Measurements from ENCODE around the gene PSMG3.

Gene PSMG3, protein sequence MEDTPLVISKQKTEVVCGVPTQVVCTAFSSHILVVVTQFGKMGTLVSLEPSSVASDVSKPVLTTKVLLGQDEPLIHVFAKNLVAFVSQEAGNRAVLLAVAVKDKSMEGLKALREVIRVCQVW

DNA sequence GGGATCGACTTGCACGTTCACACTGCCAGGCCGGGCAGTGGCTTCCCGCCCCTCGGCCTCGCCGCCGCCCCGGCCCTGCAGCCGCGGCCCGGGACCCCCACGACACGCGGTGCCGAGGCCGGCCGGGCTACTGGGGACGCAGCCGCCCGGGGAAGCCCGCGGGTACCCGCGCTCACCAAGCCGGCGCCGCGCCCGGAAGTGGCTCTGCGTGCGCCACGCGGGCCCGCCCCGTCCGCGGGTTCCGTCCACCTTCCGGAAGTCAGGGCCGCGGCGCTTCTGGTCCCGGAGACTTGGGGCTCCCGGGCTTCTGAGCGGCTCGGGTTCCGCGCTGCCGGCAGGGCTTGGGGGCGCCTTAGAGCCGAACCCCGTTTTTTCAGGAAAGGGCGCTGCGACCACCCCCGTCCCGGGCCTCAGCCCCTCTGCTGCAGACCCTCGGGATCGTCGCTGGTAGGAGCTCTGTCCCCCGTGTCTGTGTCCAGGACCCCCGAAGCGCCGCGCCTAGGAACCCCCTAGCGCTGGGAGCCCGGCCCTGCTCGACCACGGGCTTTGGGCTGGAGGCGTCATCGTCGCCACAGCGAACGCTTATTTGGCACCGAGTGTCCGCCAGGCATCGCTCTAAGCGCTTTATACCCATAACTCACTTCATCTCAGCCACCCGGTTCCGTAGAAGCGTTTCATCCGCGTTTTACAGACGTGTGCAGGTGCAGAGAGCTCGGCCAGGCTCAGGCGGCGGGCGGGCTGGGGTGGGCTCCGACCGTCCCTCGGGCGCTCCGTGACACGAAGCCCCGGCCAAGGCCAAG, at the start of gene PSMG3:
TSS of gene PSMG3 (minus strand) at position 200 of the 800 bp plus-strand sequence. CDS start 693 bp downstream, outside the sequence.
- peak; percentile 89 for DNase-seq

DNA sequence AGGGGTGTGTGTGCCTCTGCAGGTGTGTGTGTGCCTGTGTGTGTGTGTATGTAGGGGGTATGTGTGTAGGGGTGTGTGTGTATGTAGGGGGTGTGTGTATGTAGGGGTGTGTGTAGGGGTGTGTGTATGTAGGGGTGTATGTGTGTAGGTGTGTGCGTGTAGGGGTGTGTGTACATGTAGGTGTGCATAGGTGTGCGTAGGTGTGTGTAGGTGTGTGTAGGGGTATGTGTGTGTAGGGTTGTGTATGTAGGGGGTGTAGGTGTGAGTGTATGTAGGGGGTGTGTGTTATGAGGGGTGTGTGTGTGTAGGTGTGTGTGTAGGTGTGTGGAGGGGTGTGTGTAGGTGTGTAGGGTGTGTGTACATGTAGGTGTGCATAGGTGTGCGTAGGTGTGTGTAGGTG, 48.6 kb upstream of the PSMG3 start:
- DNase-seq: no peak

DNA sequence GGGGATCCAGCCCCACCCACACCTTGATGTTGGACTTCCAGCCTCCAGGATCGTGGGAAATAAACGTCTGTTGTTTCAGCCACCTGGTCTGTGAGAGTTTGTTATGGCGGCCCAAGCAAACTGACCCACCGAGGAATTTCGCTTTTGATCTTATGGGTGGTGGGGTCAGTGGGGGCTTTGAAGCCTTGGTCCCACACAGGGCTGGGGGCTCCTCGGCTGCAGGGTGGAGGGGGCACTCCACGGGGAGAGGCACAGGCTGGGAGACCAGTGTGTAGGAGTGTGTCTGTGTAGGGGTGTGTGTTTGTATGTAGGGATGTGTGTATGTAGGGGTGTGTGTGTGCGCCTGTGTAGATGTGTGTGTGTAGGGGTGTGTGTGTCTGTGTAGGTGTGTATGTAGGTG, 48.1 kb upstream of the PSMG3 start:
- no peak for DNase-seq

DNA sequence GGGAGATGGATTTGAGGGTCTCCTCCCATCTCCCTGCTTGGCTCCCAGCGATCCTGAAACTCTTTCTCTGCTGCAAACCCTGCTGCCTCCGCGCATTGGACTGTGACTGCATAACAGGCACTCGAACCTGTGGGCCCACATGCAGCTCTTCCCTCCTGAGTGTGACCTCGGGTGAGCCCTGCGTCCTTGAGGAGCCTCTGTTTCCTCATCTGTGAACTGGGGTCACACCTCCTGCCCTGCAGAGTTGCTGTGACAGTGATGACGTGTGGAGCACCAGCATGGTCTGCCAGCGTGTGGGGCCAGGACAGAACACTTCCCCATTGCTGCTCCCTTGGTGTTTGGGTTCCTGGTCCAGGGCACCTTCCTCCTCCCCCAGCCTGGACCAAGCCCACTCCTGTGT, 46.9 kb upstream of the PSMG3 start:
- DNase-seq: no peak

DNA sequence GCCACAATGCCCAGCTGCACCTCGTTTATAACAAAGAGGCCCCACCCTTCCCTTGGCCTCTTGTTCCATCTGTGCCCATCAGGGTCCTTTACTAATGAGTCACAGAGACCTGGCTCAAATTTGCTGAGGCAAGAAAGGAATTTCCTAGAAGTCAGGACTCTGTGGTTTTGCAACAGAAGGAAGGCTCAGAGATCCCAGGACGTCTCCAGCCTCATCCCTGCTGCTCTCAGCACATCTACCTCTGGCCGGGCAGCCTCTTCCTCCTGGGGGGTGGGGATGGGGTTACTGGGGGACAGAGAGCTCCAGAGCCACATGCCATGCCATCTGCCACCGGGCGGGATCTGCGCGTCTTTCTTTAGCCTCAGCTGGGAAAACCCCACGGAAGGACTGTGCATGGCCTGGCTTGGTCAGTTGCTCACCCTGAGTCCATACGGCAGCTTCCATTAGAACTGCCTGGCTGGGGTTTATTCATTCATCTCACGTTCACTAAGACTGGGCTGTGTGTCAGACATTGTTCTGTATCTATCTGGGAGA, 41.9 kb upstream of the PSMG3 start:
- no peak for DNase-seq

DNA sequence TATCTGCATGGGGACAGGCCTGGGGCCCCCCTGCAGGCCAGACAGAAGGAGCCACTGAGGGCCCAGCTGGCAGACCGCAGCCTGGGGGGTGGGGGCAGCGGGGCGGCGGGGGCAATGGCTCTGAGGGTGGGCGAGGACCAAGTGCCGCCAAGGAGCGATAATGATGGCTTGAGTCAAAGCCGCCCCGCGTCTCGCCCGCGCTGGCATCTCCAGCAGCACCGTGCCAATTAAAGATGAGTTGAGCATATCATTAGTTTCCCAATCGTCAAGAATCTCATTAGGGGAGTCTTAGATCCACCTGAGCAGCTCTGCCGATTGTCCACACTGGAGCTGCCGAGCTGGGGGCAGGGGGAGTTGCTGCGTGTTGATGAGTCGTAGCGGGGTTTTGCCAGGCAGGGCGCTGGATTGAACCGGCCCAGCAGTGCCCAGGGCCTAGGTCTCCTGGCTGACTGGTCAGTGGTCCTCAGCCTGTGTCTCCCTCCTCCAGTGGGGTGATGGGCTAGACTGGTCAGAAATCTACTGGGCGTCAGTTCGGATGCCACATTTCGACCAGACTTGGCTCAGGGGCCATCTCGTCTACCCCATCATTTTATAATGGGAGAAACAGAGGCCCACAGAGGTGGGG, 41.0 kb upstream of the PSMG3 start:
- DNase-seq: no peak

DNA sequence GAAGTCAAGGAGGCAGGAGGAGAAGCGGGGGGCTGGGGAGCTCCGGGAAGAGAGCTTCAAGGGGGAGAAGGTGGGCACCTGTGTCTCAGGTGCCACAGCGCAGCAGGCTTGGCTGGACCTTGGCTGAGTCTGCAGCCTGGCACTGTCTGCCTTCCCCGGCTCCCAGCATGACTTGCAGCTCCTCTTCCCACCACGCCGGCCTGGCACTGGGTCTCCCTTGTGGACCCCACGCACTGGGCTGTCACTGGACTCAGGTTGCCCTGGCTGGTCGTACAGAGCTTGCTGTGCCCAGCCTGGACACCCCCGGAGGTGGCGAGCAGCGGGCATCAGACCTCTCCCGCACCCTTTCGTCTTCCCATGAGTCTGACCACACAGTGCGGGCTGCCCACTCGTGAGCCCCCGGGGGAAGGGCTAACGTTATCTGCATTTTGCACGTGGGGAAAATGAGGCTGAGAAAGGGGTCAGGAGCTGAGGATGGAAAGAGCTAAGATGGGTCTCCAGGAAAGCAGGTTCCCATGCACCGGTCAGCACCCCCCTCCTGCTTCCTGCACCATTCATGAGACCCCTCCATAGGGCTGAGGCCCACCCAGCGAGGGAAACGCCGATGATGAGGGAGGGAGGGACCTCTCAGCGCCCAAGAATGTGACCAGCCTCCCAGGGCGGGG, 40.3 kb upstream of the PSMG3 start:
- DNase-seq: no peak

DNA sequence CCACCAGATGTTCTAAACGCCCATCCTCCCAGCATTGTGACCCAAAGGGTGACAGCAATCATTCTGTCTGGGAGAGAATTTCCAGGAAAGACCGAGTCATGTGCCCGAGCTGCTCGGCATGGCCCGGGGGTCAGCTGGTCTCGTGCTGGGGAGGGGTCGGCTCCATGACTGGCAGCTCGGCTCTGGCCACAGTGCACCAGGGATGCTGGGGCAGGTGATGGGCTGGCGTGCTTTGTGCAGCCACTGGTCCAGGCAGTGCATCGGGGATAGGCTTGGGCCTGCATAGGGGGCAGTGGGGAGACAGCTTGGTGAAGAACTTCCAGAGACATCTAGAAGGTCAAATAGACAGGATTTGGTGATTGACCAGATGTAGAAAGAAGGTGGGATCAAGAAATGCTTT, 39.2 kb upstream of the PSMG3 start:
- DNase-seq: peak; percentile 31

DNA sequence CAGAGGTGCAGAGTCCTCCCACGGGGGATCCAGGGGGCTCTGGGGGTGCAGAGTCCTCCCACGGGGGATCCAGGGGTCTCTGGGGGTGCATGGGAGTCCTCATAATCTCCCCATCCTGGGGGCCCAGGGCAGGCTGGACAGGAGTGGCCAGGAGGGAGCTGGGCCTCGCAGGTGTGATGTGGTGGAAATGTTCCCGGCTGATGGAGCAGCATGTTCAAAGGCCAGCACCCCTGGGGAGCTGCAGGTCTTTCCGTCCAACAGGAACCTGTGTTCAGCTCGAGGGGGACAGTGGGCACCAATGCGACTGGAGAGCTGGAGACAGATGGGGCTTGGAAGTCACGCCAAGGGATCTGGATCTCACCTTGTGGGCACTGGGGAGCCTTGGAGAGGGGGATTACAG, 38.5 kb upstream of the PSMG3 start:
- DNase-seq: no peak

DNA sequence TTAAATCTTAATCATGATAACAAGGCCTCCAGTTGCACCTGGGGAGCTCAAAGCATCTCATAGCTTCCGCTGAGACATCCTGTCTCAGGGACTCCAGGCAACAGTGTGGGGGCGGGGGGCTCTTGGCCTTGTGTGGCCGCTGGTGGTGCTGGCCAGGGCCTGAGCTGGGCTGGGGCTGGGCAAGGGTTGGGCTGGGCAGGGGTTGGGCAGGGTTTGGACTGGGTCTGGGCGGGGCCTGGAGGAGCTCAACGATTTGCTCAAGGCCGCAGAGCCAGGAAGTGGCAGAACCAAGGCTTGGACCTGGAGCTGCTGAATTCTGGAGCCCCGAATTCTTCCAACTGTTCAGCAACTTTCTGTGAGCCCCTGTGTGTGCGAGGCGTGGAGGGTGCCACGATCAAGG, 37.9 kb upstream of the PSMG3 start:
- DNase-seq: no peak

DNA sequence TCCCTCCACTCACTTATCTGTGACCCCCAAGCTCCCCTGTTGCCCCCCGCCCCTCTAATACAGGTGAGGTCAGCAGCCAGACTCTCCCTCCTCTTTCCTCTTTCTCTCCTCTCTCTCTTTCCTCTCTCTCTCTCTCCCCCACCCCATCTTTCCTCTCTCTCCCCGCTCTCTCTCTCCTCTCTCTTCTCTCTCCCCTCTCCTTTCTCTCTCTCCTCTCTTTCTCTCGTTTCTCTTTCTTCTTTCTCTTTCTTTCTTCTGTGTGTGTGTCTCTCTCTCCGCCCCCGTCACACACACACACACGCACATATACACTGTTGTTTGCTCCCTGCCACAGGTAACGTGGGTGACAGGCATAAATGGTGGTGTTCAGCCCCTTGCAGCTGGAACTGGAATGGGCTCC, 37.2 kb upstream of the PSMG3 start:
- DNase-seq: no peak

DNA sequence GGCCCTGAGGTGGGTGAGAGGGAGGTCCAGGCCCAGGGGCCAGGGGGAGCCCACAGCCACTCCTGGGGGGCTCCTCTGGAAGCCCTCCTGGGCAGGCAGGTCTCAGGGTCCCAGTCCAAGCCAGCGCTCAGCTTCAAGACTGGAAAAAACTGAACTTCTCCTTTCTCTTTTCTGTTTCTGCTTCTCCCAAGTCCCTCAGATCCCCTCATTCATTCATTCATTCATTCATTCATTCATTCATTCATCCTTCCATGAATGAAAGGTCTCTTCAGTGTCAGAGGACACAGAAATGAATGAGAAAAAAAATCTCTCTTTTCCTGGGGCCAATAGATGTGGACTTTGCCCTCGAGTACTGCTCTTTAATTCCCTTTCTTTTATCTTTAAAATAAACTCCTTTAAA, 34.6 kb upstream of the PSMG3 start:
- DNase-seq: no peak

DNA sequence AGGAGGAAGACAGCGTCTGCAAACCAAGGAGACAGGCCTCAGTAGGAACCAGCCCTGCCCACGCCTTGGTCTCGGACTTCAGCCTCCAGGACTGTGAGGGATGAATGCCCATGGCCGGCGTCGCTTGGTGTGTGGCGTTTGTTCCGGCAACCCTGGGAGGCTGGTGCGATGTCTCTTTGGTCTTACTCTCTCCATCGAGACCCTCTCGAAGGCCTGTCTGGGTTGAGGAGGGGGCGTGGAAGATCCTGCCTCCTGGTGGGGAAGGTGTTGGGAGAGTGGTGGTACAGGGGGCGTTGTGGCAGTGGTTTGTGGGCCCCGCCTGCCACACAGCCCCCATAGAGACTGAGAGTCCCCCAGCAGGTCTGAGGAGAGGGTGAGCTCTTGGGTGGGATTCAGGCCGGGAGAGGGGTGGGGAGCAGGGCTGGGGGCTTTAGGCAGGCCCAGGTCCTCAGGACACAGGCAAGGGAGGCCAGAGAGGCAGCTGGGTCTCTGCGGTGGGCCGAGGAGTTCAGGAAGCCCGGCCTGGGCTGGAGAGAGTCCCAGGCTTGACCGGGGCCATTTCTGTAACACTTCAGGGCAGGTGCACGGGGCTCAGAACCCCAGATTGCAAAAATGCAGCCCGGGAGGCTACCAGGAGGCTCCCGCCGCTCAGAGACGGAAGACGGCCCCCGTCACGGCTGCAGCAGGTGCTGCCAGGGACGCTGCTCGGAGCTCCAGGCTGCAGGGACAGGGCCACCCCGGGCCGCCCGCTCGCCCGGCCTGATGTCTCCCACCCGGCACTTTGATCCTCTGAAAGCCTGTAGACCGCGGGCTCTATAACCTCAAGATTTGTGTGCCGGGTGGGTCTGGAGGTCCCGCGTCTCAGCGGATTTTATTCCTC, 33.8 kb upstream of the PSMG3 start:
- no peak for DNase-seq

DNA sequence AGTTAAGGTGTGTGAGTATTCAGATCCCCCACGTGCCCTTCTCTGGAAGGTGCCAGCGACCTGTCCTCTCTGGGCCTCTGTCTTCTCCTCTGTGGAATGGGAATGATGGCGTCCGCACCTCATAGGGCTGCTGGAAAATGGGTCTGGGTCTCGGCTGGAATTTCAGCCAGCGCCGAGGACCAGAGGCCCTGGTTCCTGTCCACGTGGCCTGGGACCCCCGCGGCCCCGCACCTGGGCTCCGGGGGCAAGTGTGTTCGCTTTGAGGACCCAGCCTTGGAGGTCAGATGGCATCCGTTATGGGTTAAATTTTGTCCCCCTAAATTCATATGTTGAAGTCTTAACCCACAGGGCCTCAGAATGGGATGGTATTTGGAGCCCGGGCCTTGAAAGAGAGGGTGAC, 32.6 kb upstream of the PSMG3 start:
- DNase-seq: no peak

DNA sequence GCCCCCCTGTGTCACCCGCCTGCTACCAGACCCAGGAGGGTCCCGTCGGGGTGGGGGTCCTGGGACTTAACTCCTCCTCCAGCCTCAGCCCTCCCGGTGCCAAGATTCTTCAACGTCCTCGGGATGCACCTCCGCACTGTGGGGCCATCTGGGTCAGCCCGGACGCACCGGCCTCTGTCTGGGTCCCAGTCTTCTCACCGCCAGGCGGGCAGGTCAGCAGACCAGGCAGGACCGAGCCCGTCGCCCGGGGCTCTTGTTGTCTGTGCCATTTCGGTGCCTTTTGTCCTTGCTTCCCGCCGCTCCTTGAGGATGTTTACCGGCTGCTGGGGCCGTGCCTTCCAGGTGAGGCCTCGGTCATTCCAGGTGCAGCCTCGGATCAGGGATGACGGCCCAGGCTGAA, 32.1 kb upstream of the PSMG3 start:
- no peak for DNase-seq

DNA sequence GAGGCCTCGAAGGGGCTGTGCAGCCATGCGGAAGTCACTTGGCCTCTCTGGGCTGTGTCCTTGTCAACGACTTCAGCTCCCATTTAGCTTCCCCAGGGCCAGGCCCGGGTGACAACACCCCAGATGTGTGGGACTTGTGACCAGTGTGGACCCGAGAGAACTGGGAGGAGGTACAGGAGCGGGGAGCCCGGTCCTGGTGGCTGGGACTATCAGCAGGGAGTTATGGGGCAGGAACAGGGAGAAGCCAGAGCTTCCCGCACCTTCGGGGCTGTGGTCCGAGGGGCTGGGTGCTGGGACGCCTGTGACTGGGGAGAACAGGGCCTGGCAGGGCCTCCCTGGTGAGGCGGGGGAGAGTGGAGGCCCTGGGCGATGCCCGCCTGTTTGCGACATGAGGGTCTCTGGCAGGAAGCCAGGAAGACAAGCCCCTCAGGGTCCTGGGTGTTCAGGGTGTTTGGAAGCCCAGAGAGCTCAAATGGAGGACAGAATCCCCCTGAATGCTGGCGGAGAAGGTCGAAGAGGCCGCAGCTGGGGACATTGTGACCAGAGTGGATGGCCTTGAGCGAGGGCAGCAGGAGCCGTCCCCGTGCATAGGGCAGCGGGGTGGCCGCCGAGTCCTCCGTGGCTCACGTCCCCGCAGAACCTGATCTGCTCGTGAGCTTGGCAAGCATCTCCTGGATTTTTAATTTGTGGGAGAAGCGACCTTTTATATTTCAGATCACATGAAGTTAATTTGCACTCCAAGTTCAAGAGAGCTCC, 30.0 kb upstream of the PSMG3 start:
- no peak for DNase-seq

DNA sequence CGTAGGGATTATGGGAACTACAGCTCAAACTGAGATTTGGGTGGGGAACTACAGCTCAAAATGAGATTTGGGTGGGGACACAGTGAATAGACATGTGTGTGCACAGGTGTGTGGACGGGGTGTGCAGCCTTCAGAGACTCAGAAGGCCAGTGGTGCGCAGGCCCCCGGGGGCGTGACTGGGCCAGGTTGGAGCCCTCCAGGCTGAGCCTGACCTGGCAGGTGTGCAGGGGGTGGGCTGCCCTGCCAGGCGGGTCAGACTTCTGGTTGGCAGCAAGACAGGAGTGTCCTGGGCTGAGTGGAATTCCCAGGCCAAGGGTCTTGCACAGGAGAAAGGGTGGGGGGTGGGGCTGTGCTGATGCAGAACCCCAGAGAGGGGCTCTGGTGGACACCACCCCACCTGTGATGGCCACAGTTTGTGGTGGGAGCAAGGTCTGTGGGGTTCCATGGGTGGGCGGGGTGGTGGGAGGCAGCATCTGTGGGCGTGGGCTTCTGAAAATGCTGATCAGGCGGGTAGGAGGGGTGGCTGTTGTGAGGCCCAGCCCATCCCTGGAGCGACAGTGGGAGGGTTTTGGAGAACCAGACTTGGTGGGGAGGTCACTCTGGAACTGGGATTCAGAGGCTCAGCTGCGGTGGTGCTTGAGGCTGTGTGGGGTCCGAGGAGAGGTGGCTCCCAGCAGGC, 29.3 kb upstream of the PSMG3 start:
- DNase-seq: no peak

DNA sequence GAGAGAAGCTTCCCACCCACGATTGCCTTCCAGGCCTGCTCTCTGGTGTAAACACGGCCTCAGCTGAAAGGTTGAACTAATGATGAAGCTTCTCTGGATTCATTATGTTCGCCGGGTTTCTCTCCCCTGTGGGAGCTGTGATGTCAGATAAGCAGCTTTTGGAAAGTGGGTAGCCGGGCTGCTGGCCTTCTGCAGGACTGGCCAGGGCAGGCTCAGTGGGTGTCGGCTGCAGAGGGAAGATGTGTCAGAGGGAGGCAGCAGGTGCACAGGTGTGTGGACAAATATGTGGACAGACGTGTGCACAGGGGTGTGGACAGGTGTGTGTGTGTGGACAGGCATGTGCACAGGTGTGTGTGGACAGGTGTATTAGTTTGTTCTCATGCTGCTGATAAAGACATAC, 28.5 kb upstream of the PSMG3 start:
- DNase-seq: no peak

DNA sequence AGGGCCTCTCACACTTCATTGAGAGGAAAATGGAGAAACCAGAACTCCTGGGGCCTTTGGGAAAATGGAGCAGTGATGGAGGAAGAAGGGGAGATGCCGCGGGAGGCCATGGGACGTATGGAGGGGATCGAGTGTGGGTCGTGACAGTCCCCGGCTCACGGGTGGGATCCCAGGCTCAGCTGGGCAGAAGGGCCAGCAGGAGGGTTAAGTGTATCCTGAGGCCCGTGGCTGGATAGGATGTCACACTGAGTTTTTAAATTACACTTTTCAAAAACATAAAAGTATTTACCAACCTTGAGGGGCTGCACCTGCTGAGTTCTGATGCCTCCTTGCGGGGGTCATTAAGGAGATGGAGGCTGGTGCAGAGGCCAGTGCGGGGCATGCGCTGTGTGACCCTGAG, 28.0 kb upstream of the PSMG3 start:
- DNase-seq: no peak

DNA sequence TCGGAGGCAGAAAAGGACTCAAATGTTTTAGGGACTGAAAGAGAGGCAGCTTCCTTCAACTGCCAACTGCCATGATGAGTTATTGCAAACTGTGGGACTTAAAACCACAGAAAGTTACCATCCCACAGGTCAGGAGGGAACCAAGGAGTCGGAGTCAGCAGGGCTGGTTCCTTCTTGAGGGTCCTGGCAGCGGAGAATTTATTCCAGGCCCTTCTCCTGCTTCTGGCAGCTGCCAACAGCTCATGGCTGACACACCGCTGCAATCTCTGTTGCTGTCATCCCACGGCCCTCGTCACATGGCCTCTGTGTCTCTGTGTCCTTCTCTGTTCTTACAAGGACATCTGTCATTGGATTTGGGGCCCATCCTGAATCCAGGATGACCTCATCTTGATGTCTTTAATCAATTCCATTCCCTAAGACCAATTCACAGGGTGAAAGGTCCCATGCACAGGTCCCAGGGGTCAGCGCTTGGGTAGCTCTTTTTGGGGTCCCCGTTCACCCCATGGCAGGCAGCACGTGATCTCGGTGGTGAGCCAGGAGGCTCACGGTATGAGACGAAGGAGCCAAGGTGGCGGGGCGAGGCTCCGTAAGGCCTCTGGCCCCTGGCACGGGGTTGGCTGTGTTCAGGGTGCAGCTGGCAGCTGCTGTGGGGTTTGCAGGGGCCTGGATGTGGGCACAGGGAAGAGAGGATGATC, 27.4 kb upstream of the PSMG3 start:
- DNase-seq: no peak
